Measurements from ENCODE around the gene NUP133.
"Not testable (repeated sequence)": the region's sequence is repeated elsewhere in the genome, so short reads cannot be mapped to it uniquely, and the experiment has no call there.

Gene NUP133

GRCh38 chr1:229412056-229412455, 96.1 kb downstream of the NUP133 start:
- DNase-seq (ENCODE audit: low spot score): no peak

- DNase-seq (ENCODE audit: low spot score): no peak
Observed at GRCh38 chr1:229411434-229412055, 96.6 kb downstream of the NUP133 start.

- DNase-seq (ENCODE audit: low spot score): peak; percentile 69
Observed at GRCh38 chr1:229410692-229411433, 97.3 kb downstream of the NUP133 start.

- no peak for DNase-seq (ENCODE audit: low spot score)
Observed at GRCh38 chr1:229410370-229410691, 97.8 kb downstream of the NUP133 start.

- no peak for DNase-seq (ENCODE audit: low spot score)
Observed at GRCh38 chr1:229409616-229410369, 98.3 kb downstream of the NUP133 start.

GRCh38 chr1:229408458-229409037, 99.6 kb downstream of the NUP133 start:
- peak; percentile 19 for DNase-seq (ENCODE audit: low spot score)

- no peak for DNase-seq (ENCODE audit: low spot score)
Observed at GRCh38 chr1:229407206-229408026, 100.7 kb downstream of the NUP133 start.

- no peak for DNase-seq (ENCODE audit: low spot score)
Observed at GRCh38 chr1:229406798-229407197, 101.3 kb downstream of the NUP133 start.

GRCh38 chr1:229403573-229403972, 104.6 kb downstream of the NUP133 start:
- DNase-seq (ENCODE audit: low spot score): no peak

- DNase-seq (ENCODE audit: low spot score): no peak
Observed at GRCh38 chr1:229402993-229403392, 105.1 kb downstream of the NUP133 start.

GRCh38 chr1:229402329-229402728, 105.8 kb downstream of the NUP133 start:
- DNase-seq (ENCODE audit: low spot score): not testable (repeated sequence)

- no peak for DNase-seq (ENCODE audit: low spot score)
Observed at GRCh38 chr1:229397762-229398161, 110.4 kb downstream of the NUP133 start.

GRCh38 chr1:229396585-229397206, 111.4 kb downstream of the NUP133 start:
- no peak for DNase-seq (ENCODE audit: low spot score)

- DNase-seq (ENCODE audit: low spot score): not testable (repeated sequence)
Observed at GRCh38 chr1:229394517-229394916, 113.6 kb downstream of the NUP133 start.

GRCh38 chr1:229392936-229393335, 115.2 kb downstream of the NUP133 start:
- DNase-seq (ENCODE audit: low spot score): no peak

Data from AG08395 (cell line).